GM10847 (cell line): ENCODE measurements around the gene ANKRD33B.

ENCODE experiments used
- POLR2A ChIP-seq: IDR thresholded peaks from 2 replicates; pipeline ENCODE4 v1.6.1; 2011; ENCODE audit not compliant: insufficient read length; ENCODE audit errors: extremely low read depth

The ANKRD33B gene

GRCh38 chr5:10548418-10549122 lies 15.3 kb upstream of the ANKRD33B start:
- no peak for TF ChIP-seq POLR2A

GRCh38 chr5:10550222-10550995 lies 13.5 kb upstream of the ANKRD33B start:
- no peak for TF ChIP-seq POLR2A

- TF ChIP-seq POLR2A = no peak
Observed at GRCh38 chr5:10551782-10552138, 12.1 kb upstream of the ANKRD33B start.

DNA sequence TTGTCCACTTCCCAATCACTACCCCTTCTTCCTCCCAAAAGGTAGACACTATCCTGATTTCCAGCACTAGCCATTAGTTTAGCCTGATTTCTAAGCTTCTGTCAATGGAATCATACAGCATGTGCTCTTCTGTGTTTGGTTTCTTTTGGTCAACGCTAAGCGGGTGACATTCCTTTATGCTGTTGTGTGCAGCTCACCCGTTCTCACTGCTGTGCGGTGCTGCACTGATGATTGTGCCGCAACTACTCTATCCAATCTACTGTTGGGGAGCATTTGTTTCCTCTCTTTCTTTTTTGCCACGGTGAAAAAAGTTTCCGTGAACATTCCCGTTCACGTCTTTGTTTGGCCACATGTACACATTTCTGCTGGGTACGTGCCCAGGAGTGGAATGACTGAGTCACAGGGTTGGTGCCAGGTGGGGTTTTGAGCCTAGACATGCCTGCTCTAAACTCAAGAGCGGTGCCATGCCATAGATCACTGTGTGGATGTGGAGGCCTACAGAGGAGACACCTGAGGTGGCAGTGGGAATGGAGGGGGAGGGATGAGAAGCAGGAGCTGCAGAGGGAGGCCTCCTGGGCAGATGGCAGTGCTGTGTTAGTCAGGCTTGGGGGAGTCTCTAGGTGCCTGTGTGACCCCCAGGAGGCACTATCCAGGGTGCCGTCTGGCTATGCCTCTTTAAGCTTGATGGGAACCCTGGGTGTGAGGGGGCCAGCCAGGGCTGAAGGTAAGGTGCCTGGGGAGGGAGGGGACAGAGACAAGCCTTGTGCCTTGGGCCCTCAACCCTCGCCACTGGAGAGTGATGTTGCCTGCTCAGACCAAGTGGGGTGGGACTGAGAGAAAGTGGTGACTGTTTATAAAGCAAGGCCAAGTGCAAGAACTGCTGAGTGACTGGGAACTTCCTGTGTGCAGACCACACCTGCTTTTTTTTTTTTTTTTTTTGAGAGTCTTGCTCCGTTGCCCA lies 11.4 kb upstream of the ANKRD33B start:
- TF ChIP-seq POLR2A = no peak

DNA sequence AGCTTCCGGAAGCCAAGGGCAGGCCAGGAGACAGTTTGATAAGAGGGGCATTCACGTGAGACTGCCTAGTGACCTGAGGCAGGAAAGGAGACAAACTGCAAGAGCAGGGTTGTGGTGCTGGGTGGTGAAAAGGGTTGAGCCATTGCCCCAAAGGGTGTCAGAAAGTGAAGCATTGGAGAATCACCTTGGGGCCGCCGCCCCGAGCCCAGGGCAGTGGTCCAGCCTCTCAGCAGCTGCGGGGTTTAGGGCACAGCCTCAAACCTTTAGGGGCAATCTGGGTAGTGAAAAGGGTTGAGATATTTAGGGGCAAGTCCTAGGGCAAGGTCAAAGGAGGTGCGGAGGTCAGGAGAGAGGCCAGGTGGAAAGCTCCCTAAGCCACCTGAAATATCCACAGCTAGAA lies 10.4 kb upstream of the ANKRD33B start:
- no peak for TF ChIP-seq POLR2A

DNA sequence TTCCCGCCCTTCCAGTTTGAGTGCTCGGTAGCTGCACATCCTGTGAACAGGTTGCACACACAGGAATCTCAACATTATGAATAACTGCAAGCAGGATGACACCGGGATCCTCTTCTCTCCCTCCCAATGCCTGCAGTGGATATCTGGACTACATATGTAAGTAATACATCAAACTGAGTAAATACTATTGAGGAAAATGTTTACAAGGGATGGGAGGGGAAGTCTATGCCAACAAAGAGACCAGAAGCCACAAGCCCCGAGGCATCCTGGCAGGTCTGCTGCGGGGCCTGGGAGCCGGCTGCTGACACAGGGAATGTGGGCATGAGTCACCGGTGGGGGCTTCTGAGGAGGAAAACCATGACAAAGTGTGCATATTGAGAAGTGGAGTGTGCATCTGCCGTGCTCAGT lies 8.6 kb upstream of the ANKRD33B start:
- TF ChIP-seq POLR2A = no peak

DNA sequence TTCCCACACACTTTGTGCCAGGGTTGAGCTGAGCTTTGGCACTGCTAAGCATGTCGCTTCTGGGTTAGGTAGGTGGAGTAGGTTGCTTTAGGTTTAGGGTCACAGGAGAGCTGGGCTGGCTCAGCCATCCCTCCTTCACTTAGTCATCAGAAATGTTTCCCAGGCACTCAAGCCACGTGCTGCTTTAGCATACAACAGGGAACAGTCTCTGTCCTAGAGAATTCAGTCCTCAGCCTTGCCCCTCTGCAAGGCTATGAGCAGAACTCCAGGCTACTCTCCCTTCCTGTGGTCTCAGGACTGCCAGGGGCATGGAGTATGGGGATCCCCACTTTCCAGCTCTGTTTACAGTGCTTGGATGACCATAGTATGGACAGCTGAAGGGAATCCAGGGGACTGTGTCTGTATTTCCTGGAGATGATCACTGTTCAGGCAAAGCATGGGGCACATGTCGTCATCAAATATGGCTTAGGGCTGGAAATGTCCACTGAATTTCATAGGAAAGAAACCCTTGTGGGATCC lies 7.5 kb upstream of the ANKRD33B start:
- TF ChIP-seq POLR2A = no peak

GRCh38 chr5:10556893-10557746 lies 6.8 kb upstream of the ANKRD33B start:
- no peak for TF ChIP-seq POLR2A

DNA sequence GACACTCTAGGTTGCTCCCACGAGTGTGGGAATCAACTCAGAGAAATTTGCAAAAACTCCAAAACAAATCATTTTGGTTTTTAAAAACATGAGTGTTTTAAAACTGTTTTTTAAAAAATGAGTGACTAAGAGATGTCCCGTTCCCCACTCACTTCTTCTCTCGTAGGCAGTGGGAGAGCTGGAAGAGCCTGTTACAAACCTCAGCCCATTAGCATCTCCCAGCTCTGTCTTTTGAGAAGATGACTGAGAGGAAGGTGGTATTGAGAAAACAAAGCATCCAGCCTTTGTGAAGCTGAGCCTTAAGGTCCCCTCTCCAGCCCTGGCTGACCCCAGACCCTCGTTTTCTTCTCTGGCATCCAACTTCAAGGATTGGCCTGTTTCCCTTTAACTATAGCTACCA lies 4.7 kb upstream of the ANKRD33B start:
- TF ChIP-seq POLR2A = no peak

- no peak for TF ChIP-seq POLR2A
Observed at GRCh38 chr5:10559871-10560270, 4.0 kb upstream of the ANKRD33B start.

DNA sequence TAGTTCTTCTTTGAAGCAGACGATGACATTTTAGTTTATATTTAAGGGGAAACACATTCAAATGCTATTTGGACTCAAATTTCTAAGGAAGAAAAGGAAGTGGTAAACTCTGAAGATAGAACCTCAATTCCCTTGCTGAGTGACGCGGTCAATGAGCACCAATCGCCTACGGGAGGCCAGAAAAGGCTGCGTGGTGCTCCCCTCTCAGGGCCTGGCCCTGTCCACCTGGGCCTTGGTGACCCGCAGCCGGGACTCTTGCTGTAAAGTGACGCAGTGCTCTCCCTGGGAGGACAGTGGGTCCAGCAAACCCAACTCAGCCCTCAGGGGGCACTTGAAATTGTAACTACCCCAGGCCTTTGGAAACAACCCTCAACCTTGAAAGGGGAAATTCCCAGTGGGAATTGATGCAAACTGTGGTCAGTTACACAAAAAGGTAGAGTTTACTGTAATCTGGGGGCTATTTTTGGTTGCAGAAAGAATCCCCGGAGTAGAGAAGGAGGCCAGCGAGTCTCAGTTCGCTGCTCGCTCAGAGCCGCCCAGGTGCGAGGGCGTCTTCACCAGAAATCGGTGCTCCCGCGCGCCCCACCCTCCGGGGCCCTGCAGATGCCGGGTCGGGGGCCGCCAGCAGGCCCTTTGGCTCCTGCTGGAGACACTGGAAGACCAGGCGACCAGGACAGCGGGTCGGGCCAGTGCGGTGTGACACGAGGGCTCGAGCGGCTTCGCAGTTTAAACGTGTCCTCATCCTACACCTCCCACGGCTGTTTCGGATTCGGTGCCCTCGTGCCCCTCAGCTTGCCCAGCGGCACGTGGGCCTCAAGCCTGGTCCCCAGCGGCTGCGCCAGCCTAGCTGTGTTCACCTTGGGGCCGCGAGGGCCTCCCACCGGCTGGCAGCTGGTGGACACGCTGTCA lies 1.4 kb upstream of the ANKRD33B start:
- peak; percentile 36 for TF ChIP-seq POLR2A

GRCh38 chr5:10563110-10563944 lies 543 bp upstream of the ANKRD33B start:
- TF ChIP-seq POLR2A = no peak
